ENCODE data around the gene CYLD. TPM values are rescaled to one million over a fixed set of nuclear protein-coding genes. Genes with fewer than 3 reads are reported as not detected.

CYLD gene
- polyA plus RNA-seq, 1 donor (not counting 4 experiments of a cell fraction or from before 2014, with no cell fraction given) = 24.7 TPM

DNA sequence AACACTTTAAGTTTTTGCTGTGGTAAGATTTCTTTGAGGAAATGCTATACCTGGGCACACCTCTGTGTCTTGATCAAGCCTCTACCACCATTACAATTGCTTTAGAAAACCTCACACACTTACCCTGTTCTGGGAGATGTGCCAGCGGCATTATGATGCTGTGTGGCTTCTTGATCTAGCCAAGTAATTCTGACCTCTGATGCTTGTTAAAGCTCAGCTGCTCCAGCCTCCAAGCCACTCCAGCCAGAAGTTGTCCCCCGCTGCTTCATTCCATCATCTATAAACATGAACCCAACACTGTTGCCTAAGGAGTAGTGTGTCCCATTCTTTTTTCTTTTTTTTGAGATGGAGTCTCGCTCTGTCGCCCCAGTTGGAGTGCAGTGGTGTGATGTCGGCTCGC is 60.1 kb downstream of the CYLD start:
- Histone ChIP-seq H3K4me3 (ENCODE audit: control insufficient read depth in 2 of 3, extremely low read depth in 1 of 3, insufficient read depth in 2 of 3, low read depth in 1 of 3, low read length in 3 of 3) (no peak overlapping the region), H3K9me3 (ENCODE audit: control insufficient read depth, low read depth, low read length) (no peaks in the 10 kb centered on the region), H3K27me3 (ENCODE audit: control insufficient read depth, extremely low read depth, insufficient read depth, low read length) (no peaks in the 10 kb centered on the region), H2AFZ (ENCODE audit: control insufficient read depth, low read length) (no peak overlapping the region), H3K36me3 (ENCODE audit: control insufficient read depth in 2 of 2, extremely low read depth in 1 of 2, insufficient read depth in 2 of 2, low read length in 2 of 2) (peaks cover 0 to 1% of the 10 kb centered on the region in 2 experiments), H4K20me1 (ENCODE audit: control insufficient read depth, extremely low read depth, insufficient read depth, low read length) (no peaks in the 10 kb centered on the region), H3K9ac (ENCODE audit: control insufficient read depth, extremely low read depth, insufficient read depth, low read length) (no peak overlapping the region), H3K9me1 (ENCODE audit: control insufficient read depth, extremely low read depth, insufficient read depth, low read length) (no peaks in the 10 kb centered on the region), H3K79me2 (ENCODE audit: control insufficient read depth, insufficient read depth, low read length) (no peaks in the 10 kb centered on the region), H3K27ac (ENCODE audit: control insufficient read depth, insufficient read depth, low read length) (no peak overlapping the region), H3K4me1 (ENCODE audit: control insufficient read depth, extremely low read depth, insufficient read depth, low read length) (no peaks in the 10 kb centered on the region), H3K4me2 (ENCODE audit: control insufficient read depth, extremely low read depth, insufficient read depth, low read depth, low read length) (no peak overlapping the region)
- FAIRE-seq (no peak), DNase-seq (ENCODE audit: low read depth, low spot score) (no peak)
- no peak for TF ChIP-seq EZH2 (IDR thresholded peaks at IDR 0.05; ENCODE audit: low read length)
- TF ChIP-seq, protein P1, sequence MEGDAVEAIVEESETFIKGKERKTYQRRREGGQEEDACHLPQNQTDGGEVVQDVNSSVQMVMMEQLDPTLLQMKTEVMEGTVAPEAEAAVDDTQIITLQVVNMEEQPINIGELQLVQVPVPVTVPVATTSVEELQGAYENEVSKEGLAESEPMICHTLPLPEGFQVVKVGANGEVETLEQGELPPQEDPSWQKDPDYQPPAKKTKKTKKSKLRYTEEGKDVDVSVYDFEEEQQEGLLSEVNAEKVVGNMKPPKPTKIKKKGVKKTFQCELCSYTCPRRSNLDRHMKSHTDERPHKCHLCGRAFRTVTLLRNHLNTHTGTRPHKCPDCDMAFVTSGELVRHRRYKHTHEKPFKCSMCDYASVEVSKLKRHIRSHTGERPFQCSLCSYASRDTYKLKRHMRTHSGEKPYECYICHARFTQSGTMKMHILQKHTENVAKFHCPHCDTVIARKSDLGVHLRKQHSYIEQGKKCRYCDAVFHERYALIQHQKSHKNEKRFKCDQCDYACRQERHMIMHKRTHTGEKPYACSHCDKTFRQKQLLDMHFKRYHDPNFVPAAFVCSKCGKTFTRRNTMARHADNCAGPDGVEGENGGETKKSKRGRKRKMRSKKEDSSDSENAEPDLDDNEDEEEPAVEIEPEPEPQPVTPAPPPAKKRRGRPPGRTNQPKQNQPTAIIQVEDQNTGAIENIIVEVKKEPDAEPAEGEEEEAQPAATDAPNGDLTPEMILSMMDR (optimal IDR thresholded peaks at IDR 0.05 in 1 of 3, IDR thresholded peaks at IDR 0.05 in 1 of 3, conservative IDR thresholded peaks at IDR 0.05 in 1 of 3; ENCODE audit: extremely low read depth in 1 of 3, insufficient read depth in 2 of 3, low read length in 3 of 3) = no peak
- dilution Hi-C loops (cut with MboI; ENCODE audit: extremely low pct_ligation_motif_present, low sequenced_read_pairs) = no loop called here

DNA sequence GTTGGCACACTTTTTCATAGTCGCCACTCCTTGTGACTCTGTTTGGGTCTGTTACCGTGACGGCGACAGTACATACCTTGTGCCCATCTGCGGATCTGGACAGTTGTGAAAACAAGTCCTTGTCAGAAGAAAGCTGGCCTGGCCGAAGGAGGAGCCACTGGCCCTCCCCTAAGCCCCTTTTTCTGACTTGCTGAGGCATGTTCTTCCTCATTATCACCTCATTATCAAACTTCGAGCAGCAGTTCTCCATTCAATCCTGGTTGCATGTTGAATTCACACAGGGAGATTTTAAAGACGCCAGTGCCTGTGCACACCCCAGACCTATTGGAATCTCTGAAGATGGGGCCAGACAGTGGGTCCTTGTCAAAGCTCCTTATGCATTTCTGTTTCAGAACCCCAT is 61.1 kb downstream of the CYLD start:
- FAIRE-seq (no peak), DNase-seq (ENCODE audit: low read depth, low spot score) (no peak)
- H2AFZ ChIP-seq (ENCODE audit: control insufficient read depth, low read length) = no peak overlapping the region
- H4K20me1 ChIP-seq (ENCODE audit: control insufficient read depth, extremely low read depth, insufficient read depth, low read length) = no peaks in the 10 kb centered on the region
- no peaks in the 10 kb centered on the region for H3K36me3 ChIP-seq (ENCODE audit: control insufficient read depth in 2 of 2, extremely low read depth in 1 of 2, insufficient read depth in 2 of 2, low read length in 2 of 2)
- no peaks in the 10 kb centered on the region for H3K4me1 ChIP-seq (ENCODE audit: control insufficient read depth, extremely low read depth, insufficient read depth, low read length)
- no peak overlapping the region for H3K9ac ChIP-seq (ENCODE audit: control insufficient read depth, extremely low read depth, insufficient read depth, low read length)
- no peaks in the 10 kb centered on the region for H3K79me2 ChIP-seq (ENCODE audit: control insufficient read depth, insufficient read depth, low read length)
- H3K9me3 ChIP-seq (ENCODE audit: control insufficient read depth, low read depth, low read length) = no peaks in the 10 kb centered on the region
- dilution Hi-C loops (cut with MboI; ENCODE audit: extremely low pct_ligation_motif_present, low sequenced_read_pairs) = no loop called here
- no peak for TF ChIP-seq EZH2 (IDR thresholded peaks at IDR 0.05; ENCODE audit: low read length)
- TF ChIP-seq, protein P1 (optimal IDR thresholded peaks at IDR 0.05 in 1 of 3, IDR thresholded peaks at IDR 0.05 in 1 of 3, conservative IDR thresholded peaks at IDR 0.05 in 1 of 3; ENCODE audit: extremely low read depth in 1 of 3, insufficient read depth in 2 of 3, low read length in 3 of 3) = no peak
- no peaks in the 10 kb centered on the region for H3K9me1 ChIP-seq (ENCODE audit: control insufficient read depth, extremely low read depth, insufficient read depth, low read length)
- no peak overlapping the region for H3K4me2 ChIP-seq (ENCODE audit: control insufficient read depth, extremely low read depth, insufficient read depth, low read depth, low read length)
- H3K27me3 ChIP-seq (ENCODE audit: control insufficient read depth, extremely low read depth, insufficient read depth, low read length) = no peaks in the 10 kb centered on the region
- no peak overlapping the region for H3K27ac ChIP-seq (ENCODE audit: control insufficient read depth, insufficient read depth, low read length)
- H3K4me3 ChIP-seq (ENCODE audit: control insufficient read depth in 2 of 3, extremely low read depth in 1 of 3, insufficient read depth in 2 of 3, low read depth in 1 of 3, low read length in 3 of 3) = no peak overlapping the region
